PC-9 (cell line): ENCODE results near the gene IFI27L1. TPM values are rescaled to one million over a fixed set of nuclear protein-coding genes. Genes with fewer than 3 reads are reported as not detected.

Experiments used
- BruUV-seq: library from RNA; stranded (reverse); fragments of 400-500 nt; replicated peaks from 2 replicates; lab custom pipeline; 2021; lab: Mats Ljungman, UMichigan
- CTCF ChIA-PET: fragments of 300-600 bp; sonication (Branson Sonifier 250); formaldehyde crosslinking; loops from one replicate; lab custom pipeline; 2022; ENCODE audit warnings: antibody characterized with exemption; lab: Charles Lee
- POLR2A ChIA-PET: fragments of 300-600 bp; sonication (Branson Sonifier 250); formaldehyde crosslinking; loops from one replicate; lab custom pipeline; 2022; ENCODE audit warnings: antibody characterized with exemption; ENCODE audit not compliant: unreplicated experiment; lab: Charles Lee
- DNase-seq, 2 experiments: peaks; one replicate each; pipeline versions ENCODE4 v3.0.0 to v3.0.0-alpha.2; 2015 to 2022; ENCODE audit warnings: mixed read lengths in 1 of 2
- H2AFZ ChIP-seq: fragments of 200-600 bp; sonication (generic); 2 replicates; pipeline ENCODE4 v1.8.1; 2017; ENCODE audit warnings: antibody characterized with exemption
- H3F3A ChIP-seq: fragments of 200-600 bp; sonication (generic); 2 replicates; pipeline ENCODE4 v1.8.1; 2017; ENCODE audit warnings: antibody characterized with exemption, mild to moderate bottlenecking, low read depth; ENCODE audit not compliant: insufficient read depth
- H3K27ac ChIP-seq: fragments of 200-600 bp; sonication (generic); 2 replicates; pipeline ENCODE4 v1.6.1; 2016; ENCODE audit warnings: mixed run types
- H3K27me3 ChIP-seq: fragments of 200-600 bp; sonication (generic); 2 replicates; pipeline ENCODE4 v1.6.1; 2016; ENCODE audit warnings: low read depth, mixed run types; ENCODE audit not compliant: insufficient read depth
- H3K36me3 ChIP-seq: fragments of 200-600 bp; sonication (generic); 2 replicates; pipeline ENCODE4 v1.6.1; 2016; ENCODE audit warnings: low read depth, mixed run types
- H3K4me1 ChIP-seq: fragments of 200-600 bp; sonication (generic); replicated peaks from 2 replicates; pipeline ENCODE4 v1.6.1; 2016; ENCODE audit warnings: mixed run types; ENCODE audit not compliant: insufficient read depth
- H3K4me2 ChIP-seq: fragments of 200-600 bp; sonication (generic); 2 replicates; pipeline ENCODE4 v1.6.1; 2017; ENCODE audit warnings: mixed run types
- H3K4me3 ChIP-seq: fragments of 200-600 bp; sonication (generic); 2 replicates; pipeline ENCODE4 v1.6.1; 2016; ENCODE audit warnings: mixed run types
- H3K79me2 ChIP-seq: fragments of 200-600 bp; sonication (generic); 2 replicates; pipeline ENCODE4 v1.6.1; 2017; ENCODE audit warnings: low read depth, mixed run types
- H3K9me2 ChIP-seq: fragments of 200-600 bp; sonication (generic); 2 replicates; pipeline ENCODE4 v1.8.1; 2017; ENCODE audit warnings: mild to moderate bottlenecking; ENCODE audit not compliant: insufficient read depth
- H3K9me3 ChIP-seq: fragments of 200-600 bp; sonication (generic); 2 replicates; pipeline ENCODE4 v1.8.1; 2016; ENCODE audit warnings: low read depth; ENCODE audit not compliant: insufficient read depth
- H4K20me1 ChIP-seq: fragments of 200-600 bp; sonication (generic); 2 replicates; pipeline ENCODE4 v1.8.1; 2017; ENCODE audit not compliant: insufficient read depth
- EZH2 ChIP-seq: fragments of 200-600 bp; sonication (generic); IDR thresholded peaks from 2 replicates; pipeline ENCODE4 v1.8.0; 2017; ENCODE audit warnings: antibody characterized with exemption, low read depth
- intact Hi-C: fragments of 100-400 bp; cut with micrococcal nuclease; formaldehyde crosslinking; loops from one replicate; pipeline ENCODE4 v1.10.0; 2022; ENCODE audit not compliant: unreplicated experiment
- total RNA-seq: library from RNA; stranded (reverse); gene quantifications from 2 replicates; pipeline ENCODE4 v1.2.3, GENCODE V29; 2021
- TF ChIP-seq, protein P1 (sequence below): fragments of 200-600 bp; sonication (generic); conservative IDR thresholded peaks from 2 replicates; pipeline ENCODE4 v1.6.1; 2017; ENCODE audit warnings: mixed run types, antibody characterized with exemption, mild to moderate bottlenecking, moderate library complexity

Gene IFI27L1
- total RNA-seq, 1 experiment from 2014 or later, result 9.7 TPM

DNA sequence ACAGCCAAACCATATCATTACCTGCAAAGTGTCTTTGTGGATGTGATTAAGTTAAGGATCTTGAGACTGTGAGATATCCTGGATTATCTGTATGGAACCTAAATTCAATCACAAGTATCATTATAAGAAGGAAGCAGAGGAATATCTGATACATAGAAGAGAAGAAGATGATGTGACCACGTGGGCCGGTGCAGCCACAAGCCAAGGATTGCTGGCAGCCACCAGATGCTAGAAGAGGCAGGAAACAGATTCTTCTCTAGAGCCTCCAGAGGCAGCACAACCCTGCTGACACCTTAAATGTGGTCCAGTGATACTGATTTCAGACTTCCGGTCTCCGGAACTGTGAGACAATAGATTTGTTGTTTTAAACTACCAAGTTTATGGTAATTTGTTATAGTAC, 54.4 kb downstream of the IFI27L1 start:
- BruUV-seq, result no TSS peak
- Histone ChIP-seq H3F3A (no peaks in the 10 kb centered on the region), H3K4me2 (no peak overlapping the region), H2AFZ (no peak overlapping the region), H3K4me3 (no peak overlapping the region), H4K20me1 (no peaks in the 10 kb centered on the region), H3K9me2 (no peaks in the 10 kb centered on the region), H3K79me2 (no peaks in the 10 kb centered on the region), H3K27me3 (no peaks in the 10 kb centered on the region), H3K27ac (no peak overlapping the region), H3K36me3 (no peaks in the 10 kb centered on the region), H3K4me1 (no peaks in the 10 kb centered on the region), H3K9me3 (no peaks in the 10 kb centered on the region)
- ChIA-PET POLR2A (no interaction called here), CTCF (no interaction called here)
- DNase-seq, result no peak
- intact Hi-C loops, result loop anchor here (5.0 kb wide), 1 partner anchor 83 kb away; no protein-coding TSS in a partner anchor
- TF ChIP-seq, protein P1, sequence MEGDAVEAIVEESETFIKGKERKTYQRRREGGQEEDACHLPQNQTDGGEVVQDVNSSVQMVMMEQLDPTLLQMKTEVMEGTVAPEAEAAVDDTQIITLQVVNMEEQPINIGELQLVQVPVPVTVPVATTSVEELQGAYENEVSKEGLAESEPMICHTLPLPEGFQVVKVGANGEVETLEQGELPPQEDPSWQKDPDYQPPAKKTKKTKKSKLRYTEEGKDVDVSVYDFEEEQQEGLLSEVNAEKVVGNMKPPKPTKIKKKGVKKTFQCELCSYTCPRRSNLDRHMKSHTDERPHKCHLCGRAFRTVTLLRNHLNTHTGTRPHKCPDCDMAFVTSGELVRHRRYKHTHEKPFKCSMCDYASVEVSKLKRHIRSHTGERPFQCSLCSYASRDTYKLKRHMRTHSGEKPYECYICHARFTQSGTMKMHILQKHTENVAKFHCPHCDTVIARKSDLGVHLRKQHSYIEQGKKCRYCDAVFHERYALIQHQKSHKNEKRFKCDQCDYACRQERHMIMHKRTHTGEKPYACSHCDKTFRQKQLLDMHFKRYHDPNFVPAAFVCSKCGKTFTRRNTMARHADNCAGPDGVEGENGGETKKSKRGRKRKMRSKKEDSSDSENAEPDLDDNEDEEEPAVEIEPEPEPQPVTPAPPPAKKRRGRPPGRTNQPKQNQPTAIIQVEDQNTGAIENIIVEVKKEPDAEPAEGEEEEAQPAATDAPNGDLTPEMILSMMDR, result no peak
- no peak for TF ChIP-seq EZH2

DNA sequence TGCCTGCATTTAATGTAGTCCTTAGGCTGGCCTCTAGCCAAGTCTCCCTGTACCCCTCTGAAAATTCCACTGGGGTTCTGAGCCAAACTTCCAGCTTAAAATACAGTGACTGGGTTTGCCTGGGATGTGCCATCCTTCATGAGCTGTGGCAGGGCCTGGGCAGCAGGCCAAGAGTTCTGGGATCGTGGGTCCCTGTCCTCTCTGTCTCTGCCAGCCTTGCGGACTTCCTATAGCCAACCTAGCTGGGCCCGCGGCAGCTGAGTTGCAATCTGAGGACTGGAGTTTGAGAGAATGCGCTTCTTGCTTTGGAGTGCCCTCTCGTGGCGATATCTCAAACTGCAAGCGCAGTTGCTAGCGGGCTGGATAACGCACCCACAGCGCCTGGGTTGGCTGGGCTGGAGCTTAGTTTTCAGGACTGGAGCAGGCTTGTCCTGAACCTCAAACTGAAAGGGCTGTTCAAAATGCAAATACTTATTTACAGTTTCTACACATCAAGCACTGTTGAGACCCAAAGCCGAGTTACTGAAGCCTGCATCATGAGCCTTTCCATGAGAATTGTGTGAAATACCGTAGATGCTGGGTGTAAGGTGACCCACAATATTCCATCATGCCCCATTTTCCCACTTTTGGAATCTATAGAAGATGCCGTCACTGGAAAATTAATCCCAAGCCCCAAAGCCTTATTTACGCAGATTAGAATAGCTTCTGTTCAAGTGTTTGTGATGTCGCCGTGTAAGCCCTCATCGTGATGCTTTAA, 55.6 kb downstream of the IFI27L1 start:
- Histone ChIP-seq H3K9me2 (no peaks in the 10 kb centered on the region), H3K36me3 (no peaks in the 10 kb centered on the region), H4K20me1 (no peaks in the 10 kb centered on the region), H3K4me2 (no peak overlapping the region), H3F3A (no peaks in the 10 kb centered on the region), H2AFZ (no peak overlapping the region), H3K4me1 (no peaks in the 10 kb centered on the region), H3K9me3 (no peaks in the 10 kb centered on the region), H3K27me3 (no peaks in the 10 kb centered on the region), H3K79me2 (no peaks in the 10 kb centered on the region), H3K27ac (no peak overlapping the region), H3K4me3 (no peak overlapping the region)
- peak in 1 of 2 experiments; percentile 44 for DNase-seq
- POLR2A ChIA-PET, result interaction anchor here (0.7 kb wide), 1 partner anchor 100 kb away, joined by 5 read pairs; no protein-coding TSS in a partner anchor
- no TSS peak for BruUV-seq
- CTCF ChIA-PET, result interaction anchor here (0.6 to 1.1 kb wide), 4 partner anchors 43 to 1271 kb away, joined by 3 to 10 read pairs (median 6); partner anchors contain the start of genes DDX24 and IFI27L1
- intact Hi-C loops, result loop anchor here (1.0 to 5.0 kb wide), 3 partner anchors 84 to 195 kb away; no protein-coding TSS in a partner anchor
- TF ChIP-seq EZH2, result no peak
- TF ChIP-seq, protein P1, result peak; percentile 84

DNA sequence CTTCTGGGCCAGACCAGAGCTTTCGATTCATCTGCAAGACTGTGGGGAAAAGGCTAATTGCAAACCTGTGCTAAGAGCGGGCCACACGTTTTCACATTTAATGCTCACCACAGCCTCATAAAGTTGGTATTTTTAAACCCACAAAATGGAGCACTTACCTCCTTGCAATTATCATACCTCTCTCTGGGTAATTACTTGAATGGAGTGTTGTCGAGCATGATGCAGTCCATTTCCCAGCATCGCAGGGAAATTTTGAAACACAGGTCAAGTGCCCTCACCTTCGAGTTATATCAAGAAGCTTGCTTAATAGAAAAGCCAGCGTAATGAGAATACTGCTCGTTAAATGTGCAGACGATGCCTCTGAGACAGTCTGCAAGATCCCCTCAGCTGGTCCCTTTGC, 57.1 kb downstream of the IFI27L1 start:
- Histone ChIP-seq H3K36me3 (no peaks in the 10 kb centered on the region), H3K27me3 (no peaks in the 10 kb centered on the region), H3K4me2 (no peak overlapping the region), H3K79me2 (no peaks in the 10 kb centered on the region), H2AFZ (no peak overlapping the region), H3K9me2 (no peaks in the 10 kb centered on the region), H3K4me1 (no peaks in the 10 kb centered on the region), H4K20me1 (no peaks in the 10 kb centered on the region), H3K9me3 (no peaks in the 10 kb centered on the region), H3F3A (no peaks in the 10 kb centered on the region), H3K4me3 (no peak overlapping the region), H3K27ac (no peak overlapping the region)
- CTCF ChIA-PET, result interaction anchor here (0.6 kb wide), 1 partner anchor 167 kb away, joined by 5 read pairs; no protein-coding TSS in a partner anchor
- POLR2A ChIA-PET, result no interaction called here
- intact Hi-C loops, result loop anchor here (5.0 kb wide), 1 partner anchor 86 kb away; no protein-coding TSS in a partner anchor
- no peak for DNase-seq
- no peak for TF ChIP-seq EZH2
- TF ChIP-seq, protein P1, result no peak
- no TSS peak for BruUV-seq
